ENCODE measurements around the gene ZNF492.
"Not testable (repeated sequence)": the region's sequence is repeated elsewhere in the genome, so short reads cannot be mapped to it uniquely, and the experiment has no call there.

The ZNF492 gene

GRCh38 chr19:22633706-22634449 lies at the start of gene ZNF492:
ZNF492 (plus strand) TSS chr19:22634324; CDS start chr19:22653400, 19,076 bp downstream.
- peak; percentile 68 for DNase-seq (ENCODE audit: low read depth)

GRCh38 chr19:22595422-22595821 lies 38.7 kb upstream of the ZNF492 start:
- no peak for DNase-seq (ENCODE audit: low read depth)

GRCh38 chr19:22595918-22596341 lies 38.2 kb upstream of the ZNF492 start:
- DNase-seq (ENCODE audit: low read depth) = no peak

GRCh38 chr19:22600690-22601648 lies 33.2 kb upstream of the ZNF492 start:
- DNase-seq (ENCODE audit: low read depth) = no peak

GRCh38 chr19:22601906-22602630 lies 32.1 kb upstream of the ZNF492 start:
- no peak for DNase-seq (ENCODE audit: low read depth)

- DNase-seq (ENCODE audit: low read depth) = no peak
Measured at GRCh38 chr19:22602631-22603272, 31.4 kb upstream of the ZNF492 start.

- DNase-seq (ENCODE audit: low read depth) = no peak
Measured at GRCh38 chr19:22603518-22604440, 30.3 kb upstream of the ZNF492 start.

GRCh38 chr19:22604571-22605274 lies 29.4 kb upstream of the ZNF492 start:
- no peak for DNase-seq (ENCODE audit: low read depth)

GRCh38 chr19:22605275-22606211 lies 28.6 kb upstream of the ZNF492 start:
- DNase-seq (ENCODE audit: low read depth) = no peak

- no peak for DNase-seq (ENCODE audit: low read depth)
Measured at GRCh38 chr19:22606212-22606553, 27.9 kb upstream of the ZNF492 start.

GRCh38 chr19:22606954-22607652 lies 27.0 kb upstream of the ZNF492 start:
- DNase-seq (ENCODE audit: low read depth) = no peak

- DNase-seq (ENCODE audit: low read depth) = no peak
Measured at GRCh38 chr19:22607653-22608430, 26.3 kb upstream of the ZNF492 start.

- DNase-seq (ENCODE audit: low read depth) = no peak
Measured at GRCh38 chr19:22608441-22608840, 25.7 kb upstream of the ZNF492 start.

- DNase-seq (ENCODE audit: low read depth) = no peak
Measured at GRCh38 chr19:22609630-22610029, 24.5 kb upstream of the ZNF492 start.

- no peak for DNase-seq (ENCODE audit: low read depth)
Measured at GRCh38 chr19:22610121-22610520, 24.0 kb upstream of the ZNF492 start.

- no peak for DNase-seq (ENCODE audit: low read depth)
Measured at GRCh38 chr19:22612316-22612715, 21.8 kb upstream of the ZNF492 start.

GRCh38 chr19:22616659-22617058 lies 17.5 kb upstream of the ZNF492 start:
- DNase-seq (ENCODE audit: low read depth) = no peak

GRCh38 chr19:22617181-22617580 lies 16.9 kb upstream of the ZNF492 start:
- DNase-seq (ENCODE audit: low read depth) = not testable (repeated sequence)

Measured in activated T-helper 1 cell treated with Interleukin-2 at 50 U/mL for 16 hours (primary cell).